GM21360 (cell line): ENCODE data around the gene MYB.
"Not testable (repeated sequence)": the region's sequence is repeated elsewhere in the genome, so short reads cannot be mapped to it uniquely, and the experiment has no call there.

Source experiments
- ATAC-seq: cut with Tn5 transposase; IDR thresholded peaks from one replicate; pipeline ENCODE4 v1.9.1; 2021; ENCODE audit warnings: mild to moderate bottlenecking, moderate library complexity; ENCODE audit not compliant: unreplicated experiment

Gene MYB

GRCh38 chr6:135163440-135163738 lies 17.7 kb upstream of the MYB start:
- ATAC-seq, result peak; percentile 72

DNA sequence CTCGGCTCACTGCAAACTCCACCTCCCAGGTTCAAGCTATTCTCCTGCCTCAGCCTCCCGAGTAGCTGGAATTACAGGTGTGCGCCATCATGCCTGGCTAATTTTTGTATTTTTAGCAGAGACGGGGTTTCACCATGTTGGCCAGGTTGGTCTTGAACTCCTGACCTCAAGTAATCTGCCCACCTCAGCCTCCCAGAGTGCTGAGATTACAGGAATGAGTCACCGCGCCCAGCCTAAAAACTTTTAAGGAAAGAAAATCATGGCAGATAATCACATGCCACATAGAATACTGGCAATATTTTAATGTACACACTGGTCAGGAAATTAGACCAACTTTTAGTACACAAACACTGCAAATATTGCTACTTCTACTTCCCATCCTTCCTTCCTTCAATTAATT lies 16.7 kb upstream of the MYB start:
- not testable (repeated sequence) for ATAC-seq

DNA sequence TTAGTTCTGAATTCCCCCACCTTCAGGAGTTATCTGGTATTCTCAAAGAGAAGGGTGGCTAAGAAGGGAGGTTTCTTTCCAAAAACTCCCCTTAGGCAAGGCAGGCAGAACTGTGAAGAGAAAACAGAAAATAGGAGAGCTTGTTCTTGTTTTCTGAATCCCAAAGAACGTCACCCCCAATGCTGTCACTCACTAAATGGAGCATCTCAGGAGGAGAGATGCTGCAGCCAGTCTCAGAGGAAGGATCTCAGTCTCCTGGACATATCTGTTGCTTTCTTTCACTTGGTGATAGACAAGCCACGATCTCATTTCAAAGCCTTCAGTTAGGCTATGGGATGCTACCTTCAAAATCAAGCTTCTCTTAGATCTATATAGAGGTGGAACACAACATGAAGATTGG lies 16.1 kb upstream of the MYB start:
- no peak for ATAC-seq

DNA sequence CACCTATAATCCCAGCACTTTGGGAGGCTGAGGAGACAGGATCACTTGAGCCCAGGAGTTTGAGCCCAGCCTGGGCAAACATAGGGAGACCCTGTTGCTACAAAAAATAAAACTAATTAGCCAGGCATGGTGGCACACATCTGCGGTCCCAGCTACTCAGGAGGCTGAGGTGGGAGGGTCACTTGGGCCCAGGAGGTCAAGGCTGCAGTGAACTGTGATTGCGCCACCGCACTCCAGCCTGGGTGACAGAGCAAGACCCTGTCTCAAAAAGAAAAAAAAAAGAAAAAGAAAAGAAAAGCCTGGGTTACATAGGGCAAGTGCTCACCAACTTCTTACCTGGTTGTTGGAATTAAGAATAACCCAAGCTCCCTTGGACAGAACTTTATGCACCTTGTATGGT lies 14.6 kb upstream of the MYB start:
- ATAC-seq, result no peak

- ATAC-seq, result no peak
Observed at GRCh38 chr6:135167617-135168016, 13.5 kb upstream of the MYB start.

GRCh38 chr6:135168766-135169165 lies 12.3 kb upstream of the MYB start:
- no peak for ATAC-seq

DNA sequence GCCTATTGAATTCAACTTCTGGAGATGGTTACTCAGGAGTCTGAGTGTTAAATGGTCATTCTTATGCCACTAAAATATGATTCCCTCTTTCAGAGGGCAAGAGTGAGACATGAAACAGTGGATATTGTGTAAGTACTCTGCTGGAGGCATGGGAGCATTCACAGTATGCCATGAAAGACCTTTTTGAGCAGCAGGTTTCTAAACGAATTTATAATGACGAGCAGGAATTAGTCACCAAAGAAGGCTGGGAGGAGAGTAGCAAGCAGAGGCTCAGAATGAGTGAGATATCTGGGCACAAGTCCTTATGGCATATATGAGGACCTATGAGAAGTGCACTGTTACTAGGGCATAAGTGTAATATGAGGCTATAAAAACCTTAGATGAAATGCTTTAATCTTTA lies 10.9 kb upstream of the MYB start:
- ATAC-seq, result no peak

DNA sequence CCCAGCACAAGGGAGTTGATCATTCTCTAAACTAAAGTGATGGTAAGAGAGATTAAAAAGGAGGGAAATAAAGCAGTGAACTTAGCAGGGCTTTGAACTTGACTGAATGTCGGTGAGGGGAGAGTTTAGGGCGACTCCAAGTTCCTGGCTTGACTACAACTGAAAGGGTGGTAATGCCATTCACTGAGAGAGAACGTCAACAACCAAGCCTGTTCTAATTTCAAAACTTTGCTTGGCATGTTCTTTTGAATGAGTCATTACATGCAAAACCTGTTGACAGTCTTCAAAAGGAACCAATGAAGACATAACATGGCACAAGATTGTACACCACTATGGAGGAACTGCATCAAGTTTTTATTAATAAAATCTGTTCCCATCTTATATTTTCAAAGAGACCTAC lies 10.3 kb upstream of the MYB start:
- peak; percentile 43 for ATAC-seq

DNA sequence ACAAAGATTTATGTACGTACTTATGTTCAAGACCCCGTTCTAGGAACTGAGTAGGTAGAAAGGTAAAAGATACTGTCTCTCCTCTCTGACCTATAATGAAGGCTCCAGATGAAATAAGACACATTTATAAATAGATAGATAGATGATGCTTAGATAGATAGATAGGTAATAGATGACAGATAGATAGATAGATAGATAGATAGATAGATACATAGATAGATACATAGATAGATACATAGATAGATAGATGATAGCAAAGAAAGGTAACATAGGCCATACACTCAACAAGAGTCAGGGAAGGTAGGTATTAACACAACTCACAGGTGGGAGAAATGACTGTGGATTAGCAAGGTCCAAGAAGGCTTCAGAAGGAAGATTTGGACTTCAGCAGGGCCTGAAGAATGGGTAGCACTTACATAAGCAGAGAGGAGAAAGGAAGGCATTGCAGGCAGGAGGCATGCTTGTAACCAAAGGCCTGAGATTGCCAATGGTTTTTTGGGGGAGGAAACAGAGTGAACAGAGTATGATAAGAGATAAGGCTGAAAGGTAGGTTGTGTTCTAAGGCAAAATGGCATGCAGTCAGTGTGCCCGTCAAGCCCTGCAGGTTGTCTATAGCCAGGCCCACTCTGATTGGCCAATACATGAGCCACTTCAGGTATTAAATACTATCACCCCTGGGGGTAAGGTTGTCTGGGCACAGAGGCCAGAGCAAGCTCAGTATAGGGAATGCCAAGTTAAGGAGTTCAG lies 7.7 kb upstream of the MYB start:
- no peak for ATAC-seq

DNA sequence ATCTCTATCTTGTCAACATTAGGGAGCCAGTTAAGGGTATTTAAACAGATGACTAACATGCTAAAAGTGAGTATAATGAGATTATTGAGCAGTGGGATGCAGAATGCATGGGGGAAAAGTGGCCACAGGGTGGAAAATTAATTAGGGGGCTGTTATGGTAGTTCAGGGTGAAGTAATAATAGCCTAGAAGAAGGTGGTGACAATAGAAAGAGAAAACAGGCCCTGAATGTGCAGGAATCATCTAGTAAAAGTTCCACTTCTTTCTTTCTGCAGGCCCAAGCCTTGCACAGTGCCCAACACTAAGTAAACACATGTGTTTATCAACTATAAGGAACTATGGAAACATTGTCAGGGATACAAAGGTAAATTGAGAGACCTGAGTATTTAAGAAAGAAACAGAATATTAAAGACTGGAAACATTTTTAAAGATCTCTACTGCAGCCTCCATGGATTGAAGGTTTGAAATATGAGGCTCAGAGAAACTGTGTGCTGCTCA lies 7.1 kb upstream of the MYB start:
- ATAC-seq, result no peak

GRCh38 chr6:135176058-135176457 lies 5.0 kb upstream of the MYB start:
- no peak for ATAC-seq

GRCh38 chr6:135176464-135176863 lies 4.6 kb upstream of the MYB start:
- ATAC-seq, result no peak

DNA sequence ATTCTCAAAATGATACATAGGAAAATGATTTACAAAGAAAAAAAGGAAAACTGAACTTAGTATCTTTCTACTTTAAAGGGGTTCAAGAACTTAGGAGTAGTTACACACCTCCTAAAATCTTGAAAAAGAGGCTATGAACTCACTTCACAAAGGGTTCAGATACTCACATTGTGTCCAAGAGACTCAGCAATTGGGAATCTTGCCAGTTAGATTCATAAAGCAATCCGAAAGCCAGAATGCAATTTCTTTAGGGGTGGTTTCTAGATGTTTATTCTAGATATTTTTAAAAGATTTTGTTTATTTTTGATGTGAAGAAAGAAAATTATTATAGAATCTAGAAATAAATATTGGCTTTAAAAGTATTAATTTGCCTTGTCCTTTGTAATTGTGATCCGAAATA lies 1.7 kb upstream of the MYB start:
- no peak for ATAC-seq

DNA sequence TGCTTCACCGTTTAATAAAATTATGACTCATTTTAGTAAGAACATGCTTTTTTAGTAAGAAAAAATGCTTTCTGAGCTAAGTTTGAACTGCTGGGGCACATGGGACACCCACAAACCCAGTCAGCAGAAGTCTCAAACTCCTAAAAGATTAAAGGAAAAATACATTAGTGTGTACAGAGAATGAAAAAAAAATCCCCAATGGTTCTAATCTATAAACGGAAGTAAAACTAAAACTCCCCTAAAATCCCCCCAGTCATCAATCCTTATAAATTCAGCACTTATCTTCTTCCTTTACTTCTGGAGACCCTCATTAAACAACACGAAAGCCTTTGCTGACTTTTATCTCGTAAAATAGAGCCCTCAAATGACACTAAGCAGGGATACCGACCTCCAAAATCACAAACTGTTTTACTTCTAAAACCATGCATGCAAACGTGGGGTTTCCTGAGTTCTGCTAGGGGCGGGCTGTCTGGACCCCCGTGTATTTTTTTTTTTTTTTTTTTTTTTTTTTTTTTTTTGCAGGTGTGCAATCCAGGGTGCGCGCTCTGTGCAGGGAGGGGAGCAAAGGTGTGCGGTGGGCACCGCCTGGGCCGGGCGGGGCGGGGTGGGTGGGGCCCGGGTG lies 1.1 kb upstream of the MYB start:
- no peak for ATAC-seq

DNA sequence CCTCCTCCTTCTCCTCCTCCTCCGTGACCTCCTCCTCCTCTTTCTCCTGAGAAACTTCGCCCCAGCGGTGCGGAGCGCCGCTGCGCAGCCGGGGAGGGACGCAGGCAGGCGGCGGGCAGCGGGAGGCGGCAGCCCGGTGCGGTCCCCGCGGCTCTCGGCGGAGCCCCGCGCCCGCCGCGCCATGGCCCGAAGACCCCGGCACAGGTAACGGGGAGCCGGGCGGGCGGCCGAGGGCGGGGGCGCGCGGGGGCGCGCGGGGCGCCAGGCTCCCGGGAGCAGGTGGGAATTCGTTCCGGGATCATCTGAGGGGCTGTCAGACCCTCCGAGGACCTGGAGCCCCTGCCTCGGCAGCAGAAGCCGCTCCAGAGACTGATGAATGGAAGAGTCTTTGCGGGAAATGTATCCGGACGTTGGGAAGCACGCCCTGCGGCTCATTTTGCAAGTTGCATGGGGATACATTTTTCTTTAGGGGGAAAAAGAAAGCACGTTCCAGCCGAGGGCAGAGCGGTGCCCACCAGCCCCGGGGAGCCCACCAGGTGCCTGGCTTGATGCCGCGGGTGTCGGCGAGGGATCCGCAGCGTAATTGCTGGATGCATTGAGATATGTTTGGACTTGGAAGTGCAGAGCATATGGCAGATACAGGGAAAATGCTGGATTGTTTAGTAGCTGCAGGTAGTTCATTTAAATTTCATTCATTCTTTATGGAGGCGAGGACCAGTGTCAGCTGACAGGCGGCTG lies 394 bp downstream of the MYB start:
- no peak for ATAC-seq

- peak; percentile 13 for ATAC-seq
Observed at GRCh38 chr6:135182071-135183001, 1.2 kb downstream of the MYB start.

- ATAC-seq, result peak; percentile 43
Observed at GRCh38 chr6:135183002-135183531, 2.0 kb downstream of the MYB start.

GRCh38 chr6:135183532-135184440 lies 2.7 kb downstream of the MYB start:
- peak; percentile 32 for ATAC-seq

GRCh38 chr6:135185483-135185882 lies 4.4 kb downstream of the MYB start:
- ATAC-seq, result no peak

DNA sequence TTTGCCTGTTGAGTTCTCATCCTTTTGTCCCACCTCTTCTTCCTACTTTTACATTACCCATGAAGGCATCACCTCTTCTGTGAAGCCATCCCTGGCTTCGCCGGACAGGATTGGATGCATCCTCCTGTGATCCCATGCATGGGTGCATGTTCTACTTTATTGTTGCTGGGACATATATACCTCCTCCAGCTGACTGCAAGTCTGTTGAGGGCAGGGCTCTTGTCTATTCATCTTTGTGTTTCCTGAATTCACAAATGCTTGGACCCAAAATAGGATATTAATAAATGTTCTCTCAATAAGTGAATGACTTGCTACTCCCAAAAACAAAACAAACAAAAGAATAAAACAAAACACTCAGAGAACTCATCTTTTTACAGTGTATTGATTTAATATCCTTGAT lies 5.1 kb downstream of the MYB start:
- ATAC-seq, result no peak
